ENCODE results near the gene ARGLU1. TPM values are rescaled to one million over a fixed set of nuclear protein-coding genes. Genes with fewer than 3 reads are reported as not detected.

The ARGLU1 gene
- total RNA-seq, 3 donors from 2014 or later: 122 to 181 (median 136) TPM

DNA sequence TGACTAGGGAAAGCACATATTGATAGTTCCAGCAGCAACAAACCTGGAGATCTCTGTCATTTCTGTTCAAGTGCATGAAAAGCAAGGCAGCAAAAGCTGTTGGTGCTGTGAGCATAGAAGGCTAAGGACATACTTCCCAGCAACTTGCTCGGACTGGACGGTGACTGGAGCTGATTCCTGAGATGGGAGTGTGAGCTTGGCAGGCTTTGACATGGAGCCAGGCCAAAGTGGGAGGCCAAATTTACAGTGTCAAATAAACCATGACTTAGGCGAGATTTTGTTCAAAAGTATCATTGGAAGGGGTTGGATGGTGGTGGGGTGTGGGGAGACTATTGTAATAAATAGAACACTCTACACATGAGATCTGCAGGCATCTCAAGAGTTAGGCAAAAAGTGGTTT lies 5.9 kb upstream of the ARGLU1 start:
- Histone ChIP-seq H3K4me1 (no peaks in the 10 kb centered on the region), H3K4me3 (no peak overlapping the region), H3K27me3 (no peaks in the 10 kb centered on the region), H3K9me3 (no peaks in the 10 kb centered on the region), H3K27ac (peak overlapping the region; percentile 57 to 70), H3K36me3 (no peaks in the 10 kb centered on the region)
- intact Hi-C loops (cut with DNase I; ENCODE audit: low total_unique reads): no loop called here
- no peak for TF ChIP-seq POLR2A (IDR thresholded peaks at IDR 0.05)
- TF ChIP-seq, protein P1, sequence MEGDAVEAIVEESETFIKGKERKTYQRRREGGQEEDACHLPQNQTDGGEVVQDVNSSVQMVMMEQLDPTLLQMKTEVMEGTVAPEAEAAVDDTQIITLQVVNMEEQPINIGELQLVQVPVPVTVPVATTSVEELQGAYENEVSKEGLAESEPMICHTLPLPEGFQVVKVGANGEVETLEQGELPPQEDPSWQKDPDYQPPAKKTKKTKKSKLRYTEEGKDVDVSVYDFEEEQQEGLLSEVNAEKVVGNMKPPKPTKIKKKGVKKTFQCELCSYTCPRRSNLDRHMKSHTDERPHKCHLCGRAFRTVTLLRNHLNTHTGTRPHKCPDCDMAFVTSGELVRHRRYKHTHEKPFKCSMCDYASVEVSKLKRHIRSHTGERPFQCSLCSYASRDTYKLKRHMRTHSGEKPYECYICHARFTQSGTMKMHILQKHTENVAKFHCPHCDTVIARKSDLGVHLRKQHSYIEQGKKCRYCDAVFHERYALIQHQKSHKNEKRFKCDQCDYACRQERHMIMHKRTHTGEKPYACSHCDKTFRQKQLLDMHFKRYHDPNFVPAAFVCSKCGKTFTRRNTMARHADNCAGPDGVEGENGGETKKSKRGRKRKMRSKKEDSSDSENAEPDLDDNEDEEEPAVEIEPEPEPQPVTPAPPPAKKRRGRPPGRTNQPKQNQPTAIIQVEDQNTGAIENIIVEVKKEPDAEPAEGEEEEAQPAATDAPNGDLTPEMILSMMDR (IDR thresholded peaks at IDR 0.05): no peak
- TF ChIP-seq POLR2AphosphoS5 (IDR thresholded peaks at IDR 0.05): peak in 1 of 3 donors; percentile 10
- DNase-seq (ENCODE audit: low spot score in 2 of 2): no peak

DNA sequence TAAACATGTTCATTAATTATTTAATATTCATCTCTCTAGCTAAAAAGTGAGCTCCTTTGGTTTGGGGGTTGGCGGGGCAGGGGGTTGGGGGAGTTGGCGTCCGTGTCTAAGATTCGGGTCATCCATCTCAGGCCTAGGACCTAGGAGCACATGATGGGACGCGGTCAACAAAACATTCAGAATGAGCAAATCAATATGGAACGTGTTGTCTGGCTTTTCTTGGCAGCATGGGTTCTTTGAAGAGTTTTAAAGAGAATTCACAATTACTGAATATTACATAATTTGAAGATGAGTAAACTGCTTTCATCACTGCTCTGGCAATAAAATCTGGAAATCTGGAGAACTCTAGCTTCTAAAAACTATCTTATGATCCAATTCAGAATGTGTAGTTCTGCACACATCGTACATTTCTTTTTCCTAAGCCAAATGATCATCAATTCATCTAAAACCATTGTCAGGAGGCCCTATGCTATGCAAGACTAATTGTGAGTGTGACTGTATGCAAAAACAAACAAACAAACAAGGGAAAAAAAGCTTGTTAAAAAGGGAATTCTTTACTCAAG lies 5.4 kb upstream of the ARGLU1 start:
- Histone ChIP-seq H3K9me3 (no peaks in the 10 kb centered on the region), H3K4me3 (no peak overlapping the region), H3K27ac (peak overlapping the region; percentile 57 to 70), H3K36me3 (no peaks in the 10 kb centered on the region), H3K27me3 (no peaks in the 10 kb centered on the region), H3K4me1 (no peaks in the 10 kb centered on the region)
- DNase-seq (ENCODE audit: low spot score in 2 of 2): no peak
- no peak for TF ChIP-seq POLR2A (IDR thresholded peaks at IDR 0.05)
- TF ChIP-seq POLR2AphosphoS5 (IDR thresholded peaks at IDR 0.05): no peak
- TF ChIP-seq, protein P1 (IDR thresholded peaks at IDR 0.05): no peak
- intact Hi-C loops (cut with DNase I; ENCODE audit: low total_unique reads): no loop called here

DNA sequence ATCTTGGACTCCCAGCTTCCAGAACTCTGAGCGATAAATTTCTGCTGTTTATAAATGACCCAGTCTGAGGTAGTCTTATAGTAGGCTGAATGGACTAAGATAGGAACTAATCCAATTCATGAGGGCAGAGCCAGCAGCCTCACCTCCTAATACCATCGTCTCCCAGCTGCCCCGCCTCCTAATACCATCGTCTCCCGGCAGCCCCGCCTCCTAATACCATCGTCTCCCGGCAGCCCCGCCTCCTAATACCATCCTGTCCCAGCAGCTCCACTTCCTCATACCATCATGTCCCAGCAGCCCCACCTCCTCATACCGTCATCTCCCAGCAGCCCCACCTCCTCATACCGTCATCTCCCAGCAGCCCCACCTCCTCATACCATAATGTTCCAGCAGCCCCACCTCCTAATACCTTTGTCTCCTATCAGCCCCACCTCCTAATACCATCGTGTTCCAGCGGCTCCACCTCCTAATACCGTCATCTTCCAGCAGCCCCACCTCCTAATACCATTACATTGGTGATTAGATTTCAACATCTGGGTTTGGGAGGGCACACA lies 2.4 kb upstream of the ARGLU1 start:
- no peaks in the 10 kb centered on the region for H3K27me3 ChIP-seq
- H3K27ac ChIP-seq: peak overlapping the region in 1 of 2 donors; percentile 22

DNA sequence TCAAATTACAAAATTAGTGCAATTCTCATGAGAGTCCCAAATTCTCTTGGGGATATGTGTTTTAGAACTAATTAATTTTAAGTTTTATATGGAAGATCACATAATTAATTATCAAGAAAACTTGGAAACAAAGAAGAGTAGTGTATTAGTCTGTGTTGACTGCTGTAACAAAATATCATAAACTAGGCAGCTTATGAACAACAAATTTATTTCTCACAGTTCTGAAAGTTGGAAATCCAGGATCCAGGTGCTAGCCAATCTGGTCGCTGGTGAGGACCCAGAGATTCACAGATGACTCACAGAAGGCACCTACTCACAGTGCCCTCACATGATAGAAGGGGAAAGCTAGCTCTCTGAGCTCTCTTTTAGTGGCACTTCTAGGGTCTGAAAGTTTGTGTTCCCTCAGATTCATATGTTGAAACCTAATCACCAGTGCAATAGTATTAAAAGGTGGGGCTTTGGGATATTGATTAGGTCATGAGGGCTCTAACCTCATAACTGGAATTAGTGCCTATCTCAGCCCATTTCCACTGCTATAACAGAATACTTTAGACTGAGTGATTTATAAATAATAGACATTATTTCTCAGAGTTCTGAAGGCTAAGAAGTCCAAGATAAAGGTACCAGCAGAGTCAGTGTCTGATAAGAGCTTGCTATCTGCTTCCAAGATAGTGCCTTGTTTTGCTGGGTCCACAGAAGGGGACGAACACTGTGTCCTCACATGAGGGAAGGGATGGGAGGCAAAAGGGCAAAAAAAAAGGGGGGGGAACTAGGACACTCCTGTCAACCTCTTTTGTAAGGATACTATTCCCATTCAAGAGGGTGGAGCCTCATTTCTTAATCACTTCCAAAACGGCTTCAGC lies 1.5 kb upstream of the ARGLU1 start:
- Histone ChIP-seq H3K36me3 (no peaks in the 10 kb centered on the region), H3K4me3 (no peak overlapping the region), H3K27ac (no peak overlapping the region), H3K27me3 (no peaks in the 10 kb centered on the region), H3K9me3 (no peaks in the 10 kb centered on the region), H3K4me1 (peaks cover 0 to 16% of the 10 kb centered on the region in 2 donors)
- intact Hi-C loops (cut with DNase I; ENCODE audit: low total_unique reads): no loop called here
- DNase-seq (ENCODE audit: low spot score in 2 of 2): no peak
- TF ChIP-seq POLR2AphosphoS5 (IDR thresholded peaks at IDR 0.05) (no peak), POLR2A (IDR thresholded peaks at IDR 0.05) (no peak)
- TF ChIP-seq, protein P1 (IDR thresholded peaks at IDR 0.05): no peak

More for the DNA sequence above, 2.4 kb upstream of the ARGLU1 start:
- Histone ChIP-seq H3K9me3 (no peaks in the 10 kb centered on the region), H3K4me3 (no peak overlapping the region), H3K36me3 (no peaks in the 10 kb centered on the region), H3K4me1 (peaks cover 0 to 6% of the 10 kb centered on the region in 2 donors)
- no peak for TF ChIP-seq POLR2AphosphoS5 (IDR thresholded peaks at IDR 0.05)
- DNase-seq (ENCODE audit: low spot score in 2 of 2): peak; percentile 62 to 88
- intact Hi-C loops (cut with DNase I; ENCODE audit: low total_unique reads): no loop called here

DNA sequence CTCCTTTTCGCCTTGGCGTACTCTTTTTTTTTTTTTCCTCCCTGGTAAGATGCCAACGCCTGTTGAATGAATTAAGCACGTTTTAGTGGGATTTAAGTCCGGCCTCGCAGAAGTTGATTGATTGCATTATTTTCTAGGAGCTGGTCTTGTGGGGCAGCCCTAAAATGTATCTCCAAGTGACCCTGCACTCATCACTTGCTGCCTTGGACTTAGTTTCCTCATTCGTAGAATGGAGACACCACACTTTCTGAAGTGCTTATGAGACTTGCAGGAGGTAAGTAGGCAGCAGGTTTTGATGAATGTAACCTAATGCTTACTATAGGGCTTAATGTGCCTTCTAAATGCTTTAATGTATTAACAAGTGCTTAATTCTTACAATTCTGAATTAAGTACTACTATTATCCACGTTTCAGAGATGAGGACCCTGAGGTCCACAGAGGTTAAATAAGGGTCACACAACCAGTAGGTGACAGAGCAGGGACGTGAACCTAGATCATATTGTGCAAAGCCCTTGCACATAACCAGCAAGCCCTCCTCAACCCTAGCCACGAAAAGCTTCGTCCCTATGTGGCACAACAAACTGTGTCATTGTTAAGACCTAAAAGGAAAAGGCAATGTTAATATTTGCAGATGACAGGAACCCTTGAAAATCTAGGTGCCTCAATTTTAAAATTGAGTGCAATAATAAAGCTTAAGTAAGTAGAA lies 514 bp upstream of the ARGLU1 start:
- Histone ChIP-seq H3K36me3 (no peaks in the 10 kb centered on the region), H3K27me3 (no peaks in the 10 kb centered on the region), H3K9me3 (no peaks in the 10 kb centered on the region), H3K4me1 (peaks cover 0 to 17% of the 10 kb centered on the region in 2 donors), H3K27ac (peak overlapping the region; percentile 50 to 97), H3K4me3 (peak overlapping the region; percentile 83 to 96 (median 89))
- TF ChIP-seq POLR2A (IDR thresholded peaks at IDR 0.05) (no peak), POLR2AphosphoS5 (IDR thresholded peaks at IDR 0.05) (no peak)
- TF ChIP-seq, protein P1 (IDR thresholded peaks at IDR 0.05): no peak
- intact Hi-C loops (cut with DNase I; ENCODE audit: low total_unique reads): no loop called here
- DNase-seq (ENCODE audit: low spot score in 2 of 2): no peak

All from breast epithelium (tissue), 4 donors.